ENCODE measurements around the gene SSBP2.
"Not testable (repeated sequence)": the region's sequence is repeated elsewhere in the genome, so short reads cannot be mapped to it uniquely, and the experiment has no call there.

SSBP2 gene

DNA sequence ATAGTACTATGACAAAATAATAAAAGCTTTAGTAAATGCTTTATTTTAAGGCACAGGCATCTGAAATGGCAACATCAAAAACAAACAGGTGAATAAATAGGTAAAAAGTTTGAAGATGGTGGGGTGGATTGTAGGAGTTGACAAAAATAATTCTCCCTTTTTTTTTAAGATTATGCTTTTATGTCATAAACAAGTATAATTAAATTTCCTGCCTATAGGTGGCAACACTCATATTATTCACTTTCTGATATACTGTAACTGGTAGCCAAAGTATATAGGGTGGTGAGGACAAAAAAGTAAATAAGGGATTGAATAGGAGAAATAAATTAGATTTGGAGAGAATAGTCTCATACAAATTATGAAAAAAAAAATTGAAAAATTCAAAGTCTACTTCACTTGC lies 236.9 kb downstream of the SSBP2 start:
- DNase-seq (ENCODE audit: insufficient read length, low spot score) (no peak), FAIRE-seq (no peak)
- TF ChIP-seq, protein P1, sequence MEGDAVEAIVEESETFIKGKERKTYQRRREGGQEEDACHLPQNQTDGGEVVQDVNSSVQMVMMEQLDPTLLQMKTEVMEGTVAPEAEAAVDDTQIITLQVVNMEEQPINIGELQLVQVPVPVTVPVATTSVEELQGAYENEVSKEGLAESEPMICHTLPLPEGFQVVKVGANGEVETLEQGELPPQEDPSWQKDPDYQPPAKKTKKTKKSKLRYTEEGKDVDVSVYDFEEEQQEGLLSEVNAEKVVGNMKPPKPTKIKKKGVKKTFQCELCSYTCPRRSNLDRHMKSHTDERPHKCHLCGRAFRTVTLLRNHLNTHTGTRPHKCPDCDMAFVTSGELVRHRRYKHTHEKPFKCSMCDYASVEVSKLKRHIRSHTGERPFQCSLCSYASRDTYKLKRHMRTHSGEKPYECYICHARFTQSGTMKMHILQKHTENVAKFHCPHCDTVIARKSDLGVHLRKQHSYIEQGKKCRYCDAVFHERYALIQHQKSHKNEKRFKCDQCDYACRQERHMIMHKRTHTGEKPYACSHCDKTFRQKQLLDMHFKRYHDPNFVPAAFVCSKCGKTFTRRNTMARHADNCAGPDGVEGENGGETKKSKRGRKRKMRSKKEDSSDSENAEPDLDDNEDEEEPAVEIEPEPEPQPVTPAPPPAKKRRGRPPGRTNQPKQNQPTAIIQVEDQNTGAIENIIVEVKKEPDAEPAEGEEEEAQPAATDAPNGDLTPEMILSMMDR (IDR thresholded peaks at IDR 0.05; ENCODE audit: insufficient read depth, missing control alignments), result peak; percentile 43

DNA sequence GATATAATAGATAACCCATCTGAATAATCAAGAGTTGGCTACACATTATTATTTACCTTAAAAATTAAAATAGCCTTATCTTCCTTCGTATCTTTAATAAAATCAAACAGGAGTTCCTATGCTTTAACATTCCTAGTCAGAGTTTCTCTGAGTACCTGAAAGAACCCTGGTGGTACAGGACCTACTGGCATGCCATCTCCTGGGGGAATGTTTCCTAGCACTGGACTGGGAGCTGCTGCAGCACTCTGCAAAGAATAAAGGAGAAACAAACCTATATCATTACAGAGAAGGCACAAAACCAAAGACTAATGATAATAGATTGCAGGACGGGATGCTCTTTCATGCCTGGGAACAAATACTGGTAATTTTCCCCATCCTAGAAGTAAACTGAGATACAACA lies 237.4 kb downstream of the SSBP2 start:
- TF ChIP-seq, protein P1 (IDR thresholded peaks at IDR 0.05; ENCODE audit: insufficient read depth, missing control alignments), result no peak
- no peak for DNase-seq (ENCODE audit: insufficient read length, low spot score)
- FAIRE-seq, result no peak

DNA sequence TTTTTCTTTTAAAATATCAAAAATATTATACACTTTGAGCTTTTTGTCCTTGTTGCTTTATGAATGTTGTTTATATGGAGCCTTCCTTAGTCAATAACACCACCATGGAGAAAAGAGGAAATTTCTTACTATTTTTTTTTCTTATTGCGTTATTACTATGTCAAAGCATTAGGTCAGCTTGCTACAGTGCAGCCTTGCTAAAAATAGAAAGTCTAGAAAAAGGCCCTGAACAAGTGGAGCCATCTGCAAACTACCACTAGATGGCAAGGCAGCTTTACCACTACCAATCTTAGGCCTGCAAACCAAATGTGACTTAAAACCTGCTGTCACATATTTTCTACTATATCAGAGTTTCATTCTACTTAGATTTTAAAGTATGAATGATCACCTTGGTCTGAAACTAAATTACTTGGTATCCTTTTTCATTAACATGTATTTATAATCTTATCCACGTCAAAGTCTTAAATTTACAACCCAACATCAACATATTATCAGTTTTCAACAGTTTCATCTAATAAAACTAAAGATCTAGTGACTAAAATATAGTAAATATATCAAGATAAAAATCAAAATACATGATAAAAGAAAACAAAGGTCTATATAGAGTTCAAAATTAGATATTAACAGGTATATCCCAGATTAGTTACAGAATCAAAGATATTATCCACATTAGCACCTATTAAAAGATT lies 243.9 kb downstream of the SSBP2 start:
- peak; percentile 14 for DNase-seq (ENCODE audit: insufficient read length, low spot score)
- TF ChIP-seq, protein P1 (IDR thresholded peaks at IDR 0.05; ENCODE audit: insufficient read depth, missing control alignments), result peak; percentile 86
- peak; percentile 92 for FAIRE-seq

DNA sequence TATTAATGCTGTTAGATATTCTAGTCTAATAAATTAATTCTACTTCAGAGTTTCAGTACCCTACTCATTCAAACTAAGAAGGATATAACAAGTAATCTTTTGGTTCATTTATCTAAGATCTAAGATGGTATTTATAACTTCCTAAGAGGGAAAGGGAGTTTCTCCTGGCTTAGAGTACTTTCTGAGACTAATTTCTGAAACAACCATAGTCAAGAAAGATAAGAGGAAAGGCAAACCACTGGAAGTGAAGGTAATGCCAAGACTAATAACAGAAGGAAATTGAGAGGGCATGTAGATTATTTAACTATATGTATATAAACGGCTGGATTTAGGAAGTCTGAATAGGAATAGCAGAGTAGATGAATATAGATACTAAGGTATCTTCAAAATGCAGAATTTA lies 244.5 kb downstream of the SSBP2 start:
- FAIRE-seq, result no peak
- DNase-seq (ENCODE audit: insufficient read length, low spot score), result no peak
- TF ChIP-seq, protein P1 (IDR thresholded peaks at IDR 0.05; ENCODE audit: insufficient read depth, missing control alignments), result no peak

DNA sequence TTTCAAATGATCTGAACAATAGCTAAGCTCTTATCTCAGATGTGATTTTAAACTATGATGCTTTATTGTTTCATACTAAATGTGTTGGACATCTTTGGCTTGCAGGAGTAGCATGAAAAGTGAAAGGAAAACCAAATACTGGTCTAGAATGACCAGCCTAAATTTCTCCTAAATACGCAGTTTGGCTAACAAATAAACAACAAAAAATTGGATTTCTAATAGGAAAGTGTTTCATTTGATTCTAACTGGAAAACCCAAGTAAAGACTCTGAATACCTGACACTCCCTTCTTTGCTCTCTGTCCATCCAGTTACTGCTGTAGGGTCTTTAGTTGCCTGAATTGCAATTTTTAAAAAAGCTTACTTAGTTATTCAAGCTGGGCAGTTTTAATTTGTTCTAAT lies 245.2 kb downstream of the SSBP2 start:
- TF ChIP-seq, protein P1 (IDR thresholded peaks at IDR 0.05; ENCODE audit: insufficient read depth, missing control alignments), result no peak
- DNase-seq (ENCODE audit: insufficient read length, low spot score) (no peak), FAIRE-seq (no peak)

DNA sequence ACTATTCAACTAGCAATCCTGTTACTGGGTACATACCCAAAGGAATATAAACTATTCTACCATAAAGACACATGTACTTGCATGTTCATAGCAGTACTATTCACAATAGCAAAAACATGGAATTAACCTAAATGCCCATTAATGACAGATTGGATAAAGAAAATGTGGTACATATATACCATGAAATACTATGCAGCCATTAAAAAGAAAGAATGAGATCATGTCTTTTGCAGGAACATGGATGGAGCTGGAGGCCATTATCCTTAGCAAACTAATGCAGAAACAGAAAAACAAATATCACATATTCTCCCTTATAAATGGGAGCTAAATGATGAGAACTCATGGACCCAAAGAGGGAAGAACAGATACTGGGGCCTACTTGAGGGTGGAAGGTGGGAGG lies 247.3 kb downstream of the SSBP2 start:
- DNase-seq (ENCODE audit: insufficient read length, low spot score); FAIRE-seq: not testable (repeated sequence)

DNA sequence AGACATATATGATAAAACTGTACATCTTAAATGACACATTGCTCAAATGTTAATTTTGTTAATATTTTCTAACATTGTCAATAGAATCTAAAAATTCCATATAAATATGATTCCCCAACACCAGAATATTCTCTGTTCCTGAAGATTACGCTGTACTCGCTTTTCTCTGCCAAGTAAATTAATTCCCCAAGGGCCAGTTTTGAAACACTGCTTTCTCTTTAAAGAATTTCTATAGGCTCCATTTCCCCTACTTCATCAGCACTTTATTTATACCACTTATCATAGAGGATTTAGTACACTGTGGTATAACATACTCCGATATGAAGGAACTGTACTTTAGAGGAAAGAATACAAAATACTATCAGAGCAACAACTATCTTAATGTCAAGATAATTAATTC lies 255.6 kb downstream of the SSBP2 start:
- TF ChIP-seq, protein P1 (IDR thresholded peaks at IDR 0.05; ENCODE audit: insufficient read depth, missing control alignments), result no peak
- no peak for DNase-seq (ENCODE audit: insufficient read length, low spot score)
- no peak for FAIRE-seq

DNA sequence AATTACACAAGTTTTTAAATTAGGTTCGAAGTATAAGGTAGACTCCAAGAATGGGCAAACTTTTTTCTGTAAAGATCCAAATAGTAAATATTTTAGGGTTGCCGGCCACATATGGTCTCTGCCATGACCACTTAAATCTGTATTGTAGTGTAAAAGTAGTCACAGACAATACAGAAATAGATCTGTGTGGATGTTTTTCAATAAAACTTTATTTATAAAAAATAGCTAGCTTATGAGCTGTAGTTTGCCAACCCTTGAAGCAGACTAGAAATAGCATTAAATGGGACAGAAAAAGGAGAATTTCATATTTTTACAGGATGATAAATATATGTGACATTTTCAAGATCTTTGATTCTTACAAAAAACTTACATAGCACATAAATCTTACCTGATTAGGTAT lies 262.0 kb downstream of the SSBP2 start:
- no peak for FAIRE-seq
- no peak for DNase-seq (ENCODE audit: insufficient read length, low spot score)
- TF ChIP-seq, protein P1 (IDR thresholded peaks at IDR 0.05; ENCODE audit: insufficient read depth, missing control alignments), result no peak

Data from D721Med (cell line).